Measurements from ENCODE around the gene ADGRB2. TPM values are rescaled to one million over a fixed set of nuclear protein-coding genes. Genes with fewer than 3 reads are reported as not detected.

Gene ADGRB2
- total RNA-seq, 1 experiment from 2014 or later: 1.5 TPM

- no peak for DNase-seq (ENCODE audit: unreplicated experiment)
- intact Hi-C loops (cut with micrococcal nuclease): no loop called here
- H3K36me3 Mint-ChIP-seq (ENCODE audit: insufficient read depth, unreplicated experiment): no peaks in the 10 kb centered on the region
- TF ChIP-seq CTCF (IDR thresholded peaks at IDR 0.05; ENCODE audit: unreplicated experiment): no peak
- POLR2A ChIA-PET: interaction anchor here (1.0 kb wide), 1 partner anchor 152 kb away, joined by 3 read pairs; no protein-coding TSS in a partner anchor
- CTCF ChIA-PET: interaction anchor here (0.6 kb wide), 1 partner anchor 93 kb away, joined by 3 read pairs; no protein-coding TSS in a partner anchor
- no peak overlapping the region for H3K27ac Mint-ChIP-seq (ENCODE audit: low read depth, unreplicated experiment)
- no peaks in the 10 kb centered on the region for H3K9me3 Mint-ChIP-seq (ENCODE audit: unreplicated experiment)
- BruUV-seq (replicated peaks): no TSS peak
- peaks cover 5% of the 10 kb centered on the region for H3K4me1 Mint-ChIP-seq (ENCODE audit: insufficient read depth, unreplicated experiment)
- H3K4me3 Mint-ChIP-seq (ENCODE audit: unreplicated experiment): no peak overlapping the region
- no peaks in the 10 kb centered on the region for H3K27me3 Mint-ChIP-seq (ENCODE audit: insufficient read depth, unreplicated experiment)
These were observed 18.6 kb upstream of the ADGRB2 start for GRCh38 chr1:31782421-31783410.

GRCh38 chr1:31781756-31782371, 17.7 kb upstream of the ADGRB2 start:
- ChIA-PET POLR2A (no interaction called here), CTCF (interaction anchor here (0.6 to 1.1 kb wide), 3 partner anchors 19 to 157 kb away, joined by 3 read pairs; no protein-coding TSS in a partner anchor)
- BruUV-seq (replicated peaks): no TSS peak

GRCh38 chr1:31781138-31781755, 17.1 kb upstream of the ADGRB2 start:
- H3K27me3 Mint-ChIP-seq (ENCODE audit: insufficient read depth, unreplicated experiment): no peaks in the 10 kb centered on the region
- no peaks in the 10 kb centered on the region for H3K36me3 Mint-ChIP-seq (ENCODE audit: insufficient read depth, unreplicated experiment)
- DNase-seq (ENCODE audit: unreplicated experiment): no peak
- no peaks in the 10 kb centered on the region for H3K4me1 Mint-ChIP-seq (ENCODE audit: insufficient read depth, unreplicated experiment)
- CTCF ChIA-PET: interaction anchor here (0.6 to 1.1 kb wide), 2 partner anchors 19 to 158 kb away, joined by 3 read pairs; no protein-coding TSS in a partner anchor
- H3K9me3 Mint-ChIP-seq (ENCODE audit: unreplicated experiment): no peaks in the 10 kb centered on the region
- H3K27ac Mint-ChIP-seq (ENCODE audit: low read depth, unreplicated experiment): no peak overlapping the region
- no peak overlapping the region for H3K4me3 Mint-ChIP-seq (ENCODE audit: unreplicated experiment)
- TF ChIP-seq CTCF (IDR thresholded peaks at IDR 0.05; ENCODE audit: unreplicated experiment): no peak
- POLR2A ChIA-PET: no interaction called here
- intact Hi-C loops (cut with micrococcal nuclease): no loop called here
- BruUV-seq (replicated peaks): no TSS peak

More at GRCh38 chr1:31781756-31782371, 17.7 kb upstream of the ADGRB2 start:
- Mint-ChIP-seq H3K4me3 (ENCODE audit: unreplicated experiment) (no peak overlapping the region), H3K4me1 (ENCODE audit: insufficient read depth, unreplicated experiment) (no peaks in the 10 kb centered on the region), H3K27ac (ENCODE audit: low read depth, unreplicated experiment) (no peak overlapping the region), H3K9me3 (ENCODE audit: unreplicated experiment) (no peaks in the 10 kb centered on the region), H3K36me3 (ENCODE audit: insufficient read depth, unreplicated experiment) (no peaks in the 10 kb centered on the region), H3K27me3 (ENCODE audit: insufficient read depth, unreplicated experiment) (no peaks in the 10 kb centered on the region)
- TF ChIP-seq CTCF (IDR thresholded peaks at IDR 0.05; ENCODE audit: unreplicated experiment): no peak
- intact Hi-C loops (cut with micrococcal nuclease): no loop called here
- no peak for DNase-seq (ENCODE audit: unreplicated experiment)

- intact Hi-C loops (cut with micrococcal nuclease): no loop called here
- Mint-ChIP-seq H3K27me3 (ENCODE audit: insufficient read depth, unreplicated experiment) (no peaks in the 10 kb centered on the region), H3K4me3 (ENCODE audit: unreplicated experiment) (no peak overlapping the region), H3K36me3 (ENCODE audit: insufficient read depth, unreplicated experiment) (no peaks in the 10 kb centered on the region), H3K4me1 (ENCODE audit: insufficient read depth, unreplicated experiment) (no peaks in the 10 kb centered on the region), H3K27ac (ENCODE audit: low read depth, unreplicated experiment) (no peak overlapping the region), H3K9me3 (ENCODE audit: unreplicated experiment) (no peaks in the 10 kb centered on the region)
- BruUV-seq (replicated peaks): no TSS peak
- DNase-seq (ENCODE audit: unreplicated experiment): no peak
- TF ChIP-seq CTCF (IDR thresholded peaks at IDR 0.05; ENCODE audit: unreplicated experiment): no peak
- CTCF ChIA-PET: interaction anchor here (1.1 kb wide), 1 partner anchor 18 kb away, joined by 3 read pairs; no protein-coding TSS in a partner anchor
- POLR2A ChIA-PET: no interaction called here
These were observed 16.5 kb upstream of the ADGRB2 start for GRCh38 chr1:31780632-31781031.
